Measurements from ENCODE around the gene HECW1. TPM values are rescaled to one million over a fixed set of nuclear protein-coding genes. Genes with fewer than 3 reads are reported as not detected.

Gene HECW1
- total and polyA plus RNA-seq, 4 donors, result 0.05 TPM; not detected in 3

DNA sequence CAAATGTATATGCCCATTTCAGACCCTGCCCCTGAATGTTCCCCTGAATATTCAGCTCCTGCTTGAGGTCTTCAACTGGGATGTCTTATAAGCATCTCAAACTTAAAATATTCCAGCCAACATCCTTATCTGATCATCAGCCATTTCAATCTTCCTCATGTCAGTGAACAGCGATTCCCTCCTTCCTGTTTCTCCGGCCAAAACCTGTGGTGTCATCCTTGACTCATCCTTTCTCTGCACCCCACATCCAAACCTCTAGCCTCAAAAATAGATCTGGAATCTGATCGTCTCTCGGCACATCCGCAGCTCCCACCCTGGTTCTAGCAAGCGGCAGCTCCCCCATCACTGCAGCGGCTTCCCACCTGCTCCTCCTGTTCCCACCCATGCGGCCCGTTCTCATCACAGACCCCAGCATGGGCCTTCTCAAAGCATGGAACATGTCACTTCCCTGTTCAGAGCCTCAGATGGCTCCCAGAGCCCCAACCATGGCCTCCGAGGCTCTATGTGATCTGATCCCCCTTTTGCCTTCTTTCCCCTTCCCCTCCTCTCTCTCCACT, 165.7 kb downstream of the HECW1 start:
- H3K4me3 ChIP-seq (ENCODE audit: low read depth in 1 of 3, low read length in 3 of 3), result no peak overlapping the region
- H3K27me3 ChIP-seq (ENCODE audit: control insufficient read depth in 4 of 4, insufficient read depth in 4 of 4, low read length in 3 of 4), result peaks cover 0 to 3% (median 0%) of the 10 kb centered on the region in 4 donors
- WGBS, result 89% methylated on average over 10 of the region's 10 CpGs
- H3K4me1 ChIP-seq (ENCODE audit: control insufficient read depth in 4 of 4, insufficient read depth in 4 of 4, low read length in 3 of 4), result no peaks in the 10 kb centered on the region
- DNase-seq (ENCODE audit: low spot score), result no peak
- H3K27ac ChIP-seq (ENCODE audit: low read depth in 1 of 2, low read length in 2 of 2), result no peak overlapping the region
- H3K36me3 ChIP-seq (ENCODE audit: control insufficient read depth in 4 of 4, insufficient read depth in 3 of 4, low read depth in 1 of 4, low read length in 3 of 4), result no peaks in the 10 kb centered on the region
- no peaks in the 10 kb centered on the region for H3K9me3 ChIP-seq (ENCODE audit: control insufficient read depth in 4 of 4, low read length in 3 of 4)
- H3K9ac ChIP-seq (ENCODE audit: low read depth in 1 of 2, low read length in 2 of 2), result no peak overlapping the region
- TF ChIP-seq, protein P1, sequence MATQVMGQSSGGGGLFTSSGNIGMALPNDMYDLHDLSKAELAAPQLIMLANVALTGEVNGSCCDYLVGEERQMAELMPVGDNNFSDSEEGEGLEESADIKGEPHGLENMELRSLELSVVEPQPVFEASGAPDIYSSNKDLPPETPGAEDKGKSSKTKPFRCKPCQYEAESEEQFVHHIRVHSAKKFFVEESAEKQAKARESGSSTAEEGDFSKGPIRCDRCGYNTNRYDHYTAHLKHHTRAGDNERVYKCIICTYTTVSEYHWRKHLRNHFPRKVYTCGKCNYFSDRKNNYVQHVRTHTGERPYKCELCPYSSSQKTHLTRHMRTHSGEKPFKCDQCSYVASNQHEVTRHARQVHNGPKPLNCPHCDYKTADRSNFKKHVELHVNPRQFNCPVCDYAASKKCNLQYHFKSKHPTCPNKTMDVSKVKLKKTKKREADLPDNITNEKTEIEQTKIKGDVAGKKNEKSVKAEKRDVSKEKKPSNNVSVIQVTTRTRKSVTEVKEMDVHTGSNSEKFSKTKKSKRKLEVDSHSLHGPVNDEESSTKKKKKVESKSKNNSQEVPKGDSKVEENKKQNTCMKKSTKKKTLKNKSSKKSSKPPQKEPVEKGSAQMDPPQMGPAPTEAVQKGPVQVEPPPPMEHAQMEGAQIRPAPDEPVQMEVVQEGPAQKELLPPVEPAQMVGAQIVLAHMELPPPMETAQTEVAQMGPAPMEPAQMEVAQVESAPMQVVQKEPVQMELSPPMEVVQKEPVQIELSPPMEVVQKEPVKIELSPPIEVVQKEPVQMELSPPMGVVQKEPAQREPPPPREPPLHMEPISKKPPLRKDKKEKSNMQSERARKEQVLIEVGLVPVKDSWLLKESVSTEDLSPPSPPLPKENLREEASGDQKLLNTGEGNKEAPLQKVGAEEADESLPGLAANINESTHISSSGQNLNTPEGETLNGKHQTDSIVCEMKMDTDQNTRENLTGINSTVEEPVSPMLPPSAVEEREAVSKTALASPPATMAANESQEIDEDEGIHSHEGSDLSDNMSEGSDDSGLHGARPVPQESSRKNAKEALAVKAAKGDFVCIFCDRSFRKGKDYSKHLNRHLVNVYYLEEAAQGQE (IDR thresholded peaks at IDR 0.05), result no peak
- TF ChIP-seq, protein P2, sequence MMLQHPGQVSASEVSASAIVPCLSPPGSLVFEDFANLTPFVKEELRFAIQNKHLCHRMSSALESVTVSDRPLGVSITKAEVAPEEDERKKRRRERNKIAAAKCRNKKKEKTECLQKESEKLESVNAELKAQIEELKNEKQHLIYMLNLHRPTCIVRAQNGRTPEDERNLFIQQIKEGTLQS (IDR thresholded peaks at IDR 0.05), result no peak
- TF ChIP-seq RAD21 (IDR thresholded peaks at IDR 0.05), result no peak

DNA sequence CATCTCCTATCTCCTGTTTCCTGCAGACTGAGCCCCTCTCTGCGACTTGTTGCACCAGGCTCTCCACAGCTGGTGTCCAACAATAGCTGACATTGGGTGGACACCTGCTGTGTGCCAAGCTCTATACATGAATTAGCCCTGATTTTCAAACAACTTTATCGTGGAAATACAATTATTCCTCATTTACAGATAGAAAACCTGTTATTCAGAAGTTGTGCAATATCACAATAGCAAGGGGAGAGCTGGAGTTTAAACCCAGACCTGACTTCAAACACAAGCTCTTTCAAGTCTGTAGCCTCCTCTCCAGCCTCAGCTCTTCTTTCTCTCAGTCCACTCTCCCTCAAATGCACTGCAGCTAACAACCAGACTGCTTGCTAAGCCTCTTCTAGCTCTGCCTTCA, 168.8 kb downstream of the HECW1 start:
- Histone ChIP-seq H3K9ac (ENCODE audit: low read depth in 1 of 2, low read length in 2 of 2) (no peak overlapping the region), H3K27me3 (ENCODE audit: control insufficient read depth in 4 of 4, insufficient read depth in 4 of 4, low read length in 3 of 4) (peaks cover 0 to 3% (median 0%) of the 10 kb centered on the region in 4 donors), H3K36me3 (ENCODE audit: control insufficient read depth in 4 of 4, insufficient read depth in 3 of 4, low read depth in 1 of 4, low read length in 3 of 4) (no peaks in the 10 kb centered on the region), H3K9me3 (ENCODE audit: control insufficient read depth in 4 of 4, low read length in 3 of 4) (no peaks in the 10 kb centered on the region), H3K4me3 (ENCODE audit: low read depth in 1 of 3, low read length in 3 of 3) (no peak overlapping the region), H3K4me1 (ENCODE audit: control insufficient read depth in 4 of 4, insufficient read depth in 4 of 4, low read length in 3 of 4) (no peaks in the 10 kb centered on the region), H3K27ac (ENCODE audit: low read depth in 1 of 2, low read length in 2 of 2) (no peak overlapping the region)
- WGBS, result 55% methylated on average over 2 of the region's 2 CpGs
- TF ChIP-seq, protein P3, sequence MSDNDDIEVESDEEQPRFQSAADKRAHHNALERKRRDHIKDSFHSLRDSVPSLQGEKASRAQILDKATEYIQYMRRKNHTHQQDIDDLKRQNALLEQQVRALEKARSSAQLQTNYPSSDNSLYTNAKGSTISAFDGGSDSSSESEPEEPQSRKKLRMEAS (IDR thresholded peaks at IDR 0.05), result no peak
- TF ChIP-seq, protein P1 (IDR thresholded peaks at IDR 0.05), result no peak
- TF ChIP-seq EGR1 (IDR thresholded peaks at IDR 0.05; ENCODE audit: low read depth in 2 of 2) (no peak), FOXA1 (IDR thresholded peaks at IDR 0.05) (no peak), RXRA (IDR thresholded peaks at IDR 0.05) (no peak), RAD21 (IDR thresholded peaks at IDR 0.05) (no peak), FOXA2 (IDR thresholded peaks at IDR 0.05) (no peak), GABPA (IDR thresholded peaks at IDR 0.05 in 1 of 2, conservative IDR thresholded peaks at IDR 0.05 in 1 of 2) (no peak), HNF4G (IDR thresholded peaks at IDR 0.05) (no peak), JUND (IDR thresholded peaks at IDR 0.05) (no peak), NR2F2 (IDR thresholded peaks at IDR 0.05) (no peak), TAF1 (conservative IDR thresholded peaks at IDR 0.05) (no peak), SP1 (IDR thresholded peaks at IDR 0.05) (no peak), YY1 (IDR thresholded peaks at IDR 0.05) (no peak), HNF4A (conservative IDR thresholded peaks at IDR 0.05) (no peak)
- TF ChIP-seq, protein P2 (IDR thresholded peaks at IDR 0.05), result no peak
- TF ChIP-seq, protein P4, sequence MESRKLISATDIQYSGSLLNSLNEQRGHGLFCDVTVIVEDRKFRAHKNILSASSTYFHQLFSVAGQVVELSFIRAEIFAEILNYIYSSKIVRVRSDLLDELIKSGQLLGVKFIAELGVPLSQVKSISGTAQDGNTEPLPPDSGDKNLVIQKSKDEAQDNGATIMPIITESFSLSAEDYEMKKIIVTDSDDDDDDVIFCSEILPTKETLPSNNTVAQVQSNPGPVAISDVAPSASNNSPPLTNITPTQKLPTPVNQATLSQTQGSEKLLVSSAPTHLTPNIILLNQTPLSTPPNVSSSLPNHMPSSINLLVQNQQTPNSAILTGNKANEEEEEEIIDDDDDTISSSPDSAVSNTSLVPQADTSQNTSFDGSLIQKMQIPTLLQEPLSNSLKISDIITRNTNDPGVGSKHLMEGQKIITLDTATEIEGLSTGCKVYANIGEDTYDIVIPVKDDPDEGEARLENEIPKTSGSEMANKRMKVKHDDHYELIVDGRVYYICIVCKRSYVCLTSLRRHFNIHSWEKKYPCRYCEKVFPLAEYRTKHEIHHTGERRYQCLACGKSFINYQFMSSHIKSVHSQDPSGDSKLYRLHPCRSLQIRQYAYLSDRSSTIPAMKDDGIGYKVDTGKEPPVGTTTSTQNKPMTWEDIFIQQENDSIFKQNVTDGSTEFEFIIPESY (IDR thresholded peaks at IDR 0.05), result no peak
- TF ChIP-seq, protein P5, sequence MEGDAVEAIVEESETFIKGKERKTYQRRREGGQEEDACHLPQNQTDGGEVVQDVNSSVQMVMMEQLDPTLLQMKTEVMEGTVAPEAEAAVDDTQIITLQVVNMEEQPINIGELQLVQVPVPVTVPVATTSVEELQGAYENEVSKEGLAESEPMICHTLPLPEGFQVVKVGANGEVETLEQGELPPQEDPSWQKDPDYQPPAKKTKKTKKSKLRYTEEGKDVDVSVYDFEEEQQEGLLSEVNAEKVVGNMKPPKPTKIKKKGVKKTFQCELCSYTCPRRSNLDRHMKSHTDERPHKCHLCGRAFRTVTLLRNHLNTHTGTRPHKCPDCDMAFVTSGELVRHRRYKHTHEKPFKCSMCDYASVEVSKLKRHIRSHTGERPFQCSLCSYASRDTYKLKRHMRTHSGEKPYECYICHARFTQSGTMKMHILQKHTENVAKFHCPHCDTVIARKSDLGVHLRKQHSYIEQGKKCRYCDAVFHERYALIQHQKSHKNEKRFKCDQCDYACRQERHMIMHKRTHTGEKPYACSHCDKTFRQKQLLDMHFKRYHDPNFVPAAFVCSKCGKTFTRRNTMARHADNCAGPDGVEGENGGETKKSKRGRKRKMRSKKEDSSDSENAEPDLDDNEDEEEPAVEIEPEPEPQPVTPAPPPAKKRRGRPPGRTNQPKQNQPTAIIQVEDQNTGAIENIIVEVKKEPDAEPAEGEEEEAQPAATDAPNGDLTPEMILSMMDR (IDR thresholded peaks at IDR 0.05; ENCODE audit: low read depth, low read length, missing input control), result no peak
- no peak for DNase-seq (ENCODE audit: low spot score)
